Transverse colon (tissue), 4 donors: ENCODE measurements around the gene MEGF9. TPM values are rescaled to one million over a fixed set of nuclear protein-coding genes. Genes with fewer than 3 reads are reported as not detected.

ENCODE experiments used
- DNase-seq: peaks from one replicate; pipeline ENCODE4 v3.0.0-alpha.2; 2019
- H3K27ac ChIP-seq, 4 donors: fragments of 200-600 bp; sonication (generic); 2 replicates each; pipeline ENCODE4 v1.5.1; 2016 to 2018; ENCODE audit warnings: inconsistent platforms in 4 of 4
- H3K27me3 ChIP-seq: fragments of 200-600 bp; sonication (generic); 2 replicates; pipeline ENCODE4 v1.5.1; 2017; ENCODE audit warnings: inconsistent platforms
- H3K36me3 ChIP-seq, 4 donors: fragments of 200-600 bp; sonication (generic); 2 replicates each; pipeline ENCODE4 v1.5.1; 2017 to 2019; ENCODE audit warnings: inconsistent platforms in 4 of 4
- H3K4me1 ChIP-seq, 4 donors: fragments of 200-600 bp; sonication (generic); 2 replicates each; pipeline ENCODE4 v1.5.1; 2017 to 2020; ENCODE audit warnings: inconsistent platforms in 4 of 4
- H3K4me3 ChIP-seq, 4 donors: fragments of 200-600 bp; sonication (generic); 1 replicate in 1 of 4; 2 replicates in 3 of 4; pipeline versions ENCODE4 v1.5.1 to v1.6.1; 2017 to 2019; ENCODE audit warnings: inconsistent platforms in 4 of 4
- H3K9me3 ChIP-seq, 2 donors: fragments of 200-600 bp; sonication (generic); 2 replicates each; pipeline ENCODE4 v1.5.1; 2017 to 2019; ENCODE audit warnings: inconsistent platforms in 2 of 2
- CTCF ChIP-seq, 5 experiments: fragments of 200-600 bp in 3 of 5; fragments of 450-650 bp in 2 of 5; sonication (generic) in 3 of 5; IDR thresholded peaks; 1 replicate in 2 of 5; 2 replicates in 3 of 5; pipeline ENCODE4 v1.5.1; 2016 to 2017; ENCODE audit warnings: antibody characterized with exemption in 5 of 5, inconsistent platforms in 3 of 5, mild to moderate bottlenecking in 2 of 5, moderate library complexity in 1 of 5
- EP300 ChIP-seq: sonication (generic); formaldehyde crosslinking; IDR thresholded peaks from one replicate; pipeline ENCODE4 v1.6.1; 2017; ENCODE audit warnings: antibody characterized with exemption, low read depth
- POLR2A ChIP-seq: fragments of 450-650 bp; IDR thresholded peaks from one replicate; pipeline ENCODE4 v1.6.1; 2016; ENCODE audit warnings: antibody characterized with exemption, mild to moderate bottlenecking, moderate library complexity
- POLR2AphosphoS5 ChIP-seq, 3 donors: sonication (generic); formaldehyde crosslinking; IDR thresholded peaks; one replicate each; pipeline ENCODE4 v1.6.1; 2016; ENCODE audit warnings: antibody characterized with exemption in 3 of 3
- WGBS, 2 donors: methylation state at CpG; one replicate each; pipeline ENCODE4 v1.1.5; 2018; ENCODE audit warnings: low coverage in 1 of 2; 5-methylcytosine and 5-hydroxymethylcytosine counted together
- in situ Hi-C, 4 donors: fragments of 200-750 bp; cut with MboI; loops; one replicate each; pipeline versions ENCODE4 v1.15.0 to v1.15.1; 2017; ENCODE audit warnings: low sequenced_read_pairs in 3 of 4, low pct_ligation_motif_present in 1 of 4, low pct_unique_long_range_greater_than_20kb in 1 of 4
- intact Hi-C: fragments of 100-400 bp; cut with DNase I; formaldehyde crosslinking; loops from one replicate; pipeline ENCODE4 v1.15.1; 2023; ENCODE audit warnings: low total_unique reads
- total RNA-seq, 4 donors: library from RNA; depleted of rRNA; stranded (reverse); fragments of >200 nt; gene quantifications; one replicate each; pipeline ENCODE4 v1.1.0, GENCODE V29; 2016

The MEGF9 gene
- total RNA-seq, 4 donors from 2014 or later: 6.7 to 17.9 (median 12.7) TPM

DNA sequence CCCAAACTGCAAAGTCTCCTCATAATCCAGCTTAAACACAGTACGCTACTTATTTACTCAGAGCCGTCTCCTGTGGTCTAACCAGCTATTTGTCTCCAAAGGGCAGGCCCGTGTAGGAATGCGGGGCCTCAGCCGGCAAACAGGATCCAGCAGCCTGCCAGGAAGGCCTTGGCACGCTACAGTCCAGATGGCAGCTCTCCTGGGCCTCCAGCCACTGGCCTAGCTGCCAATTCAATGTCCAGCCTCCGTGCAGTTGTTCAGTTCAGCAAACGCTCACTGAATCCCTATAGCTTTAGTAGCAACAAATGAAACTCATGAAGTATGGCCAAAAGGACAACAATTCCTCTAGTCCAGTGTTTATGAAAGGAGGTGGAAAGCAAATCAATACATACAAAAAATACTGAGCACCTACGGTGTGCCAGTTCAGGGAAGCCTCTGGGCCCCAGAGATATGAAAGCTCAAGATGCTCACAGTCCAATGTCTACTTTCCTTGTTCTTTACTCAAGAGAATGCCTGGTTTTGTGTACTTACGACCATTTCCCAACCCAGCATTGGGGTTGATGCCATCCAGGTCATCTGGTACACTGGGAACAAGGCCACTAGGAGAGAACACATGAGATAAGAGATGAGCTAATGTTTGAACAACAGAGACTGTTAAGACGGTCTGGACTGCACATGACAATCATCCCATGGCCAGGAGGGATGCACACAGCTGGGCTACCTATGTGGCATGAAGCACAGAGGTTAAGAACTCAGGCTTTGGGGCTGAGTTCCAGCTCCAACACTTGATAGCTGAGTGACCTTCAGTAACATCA, 142.6 kb downstream of the MEGF9 start:
- WGBS, 2 donors: 70 to 79% methylated on average over 10 to 11 of the region's 11 CpGs
- in situ Hi-C loops: no loop called here
- Histone ChIP-seq H3K27ac (peak overlapping the region in 2 of 4 donors; percentile 20 to 31), H3K4me1 (no peaks in the 10 kb centered on the region), H3K9me3 (no peaks in the 10 kb centered on the region), H3K36me3 (peaks cover 0 to 49% (median 13%) of the 10 kb centered on the region in 4 donors), H3K27me3 (no peaks in the 10 kb centered on the region), H3K4me3 (no peak overlapping the region)
- intact Hi-C loops: no loop called here
- TF ChIP-seq CTCF (IDR thresholded peaks at IDR 0.05) (no peak), POLR2AphosphoS5 (IDR thresholded peaks at IDR 0.05) (peak in 1 of 3 donors; percentile 46)
- DNase-seq: no peak

DNA sequence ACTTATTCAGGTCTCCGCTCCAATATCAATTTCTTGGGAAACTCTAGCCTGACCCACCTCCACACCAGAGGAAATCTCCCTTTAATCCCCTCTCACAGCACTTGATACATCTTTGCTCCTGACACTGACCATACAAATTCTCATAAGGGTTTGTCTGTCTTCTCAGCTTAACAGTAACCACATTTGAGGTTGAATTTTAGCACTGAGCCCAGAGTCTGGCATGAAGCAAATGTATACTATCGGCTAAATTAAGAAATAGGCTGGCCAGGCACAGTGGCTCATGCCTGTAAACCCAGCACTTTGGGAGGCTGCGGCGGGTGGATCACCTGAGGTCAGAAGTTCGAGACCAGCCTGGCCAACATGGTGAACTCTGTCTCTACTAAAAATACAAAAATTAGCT, 144.0 kb downstream of the MEGF9 start:
- no peak for TF ChIP-seq POLR2AphosphoS5 (IDR thresholded peaks at IDR 0.05)
- no peak for TF ChIP-seq EP300
- TF ChIP-seq CTCF (IDR thresholded peaks at IDR 0.05): no peak
- TF ChIP-seq POLR2A: no peak

GRCh38 chr9:120569556-120569955, 144.7 kb downstream of the MEGF9 start:
- intact Hi-C loops: no loop called here

More for the DNA sequence above, 144.0 kb downstream of the MEGF9 start:
- Histone ChIP-seq H3K4me1 (no peaks in the 10 kb centered on the region), H3K27me3 (no peaks in the 10 kb centered on the region), H3K9me3 (no peaks in the 10 kb centered on the region), H3K27ac (no peak overlapping the region), H3K36me3 (peaks cover 0 to 55% (median 13%) of the 10 kb centered on the region in 4 donors), H3K4me3 (no peak overlapping the region)
- 95 to 100% methylated on average over 3 to 5 of the region's 5 CpGs for WGBS, 2 donors
- intact Hi-C loops (no loop called here), in situ Hi-C loops (no loop called here)
- no peak for DNase-seq

GRCh38 chr9:120568816-120569215, 145.5 kb downstream of the MEGF9 start:
- H3K27me3 ChIP-seq: no peaks in the 10 kb centered on the region
- intact Hi-C loops: no loop called here
- H3K4me3 ChIP-seq: no peak overlapping the region
- no peaks in the 10 kb centered on the region for H3K4me1 ChIP-seq
- no peak overlapping the region for H3K27ac ChIP-seq
- no peak for TF ChIP-seq CTCF (IDR thresholded peaks at IDR 0.05)
- TF ChIP-seq POLR2A: no peak
- no peak for TF ChIP-seq POLR2AphosphoS5 (IDR thresholded peaks at IDR 0.05)
- TF ChIP-seq EP300: no peak
- no peak for DNase-seq
- in situ Hi-C loops: no loop called here
- no peaks in the 10 kb centered on the region for H3K9me3 ChIP-seq
- WGBS, 2 donors: 92 to 93% methylated on average over 5 of the region's 5 CpGs
- peaks cover 0 to 55% (median 13%) of the 10 kb centered on the region in 4 donors for H3K36me3 ChIP-seq

More at GRCh38 chr9:120569556-120569955, 144.7 kb downstream of the MEGF9 start:
- TF ChIP-seq CTCF (IDR thresholded peaks at IDR 0.05) (no peak), EP300 (no peak), POLR2A (no peak), POLR2AphosphoS5 (IDR thresholded peaks at IDR 0.05) (no peak)
- Histone ChIP-seq H3K27me3 (no peaks in the 10 kb centered on the region), H3K9me3 (no peaks in the 10 kb centered on the region), H3K4me3 (no peak overlapping the region), H3K36me3 (peaks cover 0 to 55% (median 13%) of the 10 kb centered on the region in 4 donors), H3K4me1 (no peaks in the 10 kb centered on the region), H3K27ac (no peak overlapping the region)
- DNase-seq: no peak
- in situ Hi-C loops: no loop called here
- WGBS, 2 donors: 88 to 96% methylated on average over 5 of the region's 5 CpGs
